BLaER1 treated with 17β-estradiol and CSF1 and Interleukin-3, amounts not matched to agents 10 nM and 100 nM (cell line): ENCODE data around the gene OPTN.

Experiments used
- H3K27ac ChIP-seq, 11 experiments: shearing (Covaris generic); formaldehyde crosslinking; 2 replicates each; pipeline ENCODE4 v1.8.1; 2022
- H3K27me3 ChIP-seq, 11 experiments: shearing (Covaris generic); formaldehyde crosslinking; 2 replicates each; pipeline ENCODE4 v1.8.1; 2022
- H3K36me3 ChIP-seq, 11 experiments: shearing (Covaris generic); formaldehyde crosslinking; 2 replicates each; pipeline ENCODE4 v1.8.1; 2022
- H3K4me1 ChIP-seq, 10 experiments: shearing (Covaris generic); formaldehyde crosslinking; 2 replicates each; pipeline ENCODE4 v1.8.1; 2022
- H3K4me2 ChIP-seq, 11 experiments: shearing (Covaris generic); formaldehyde crosslinking; 2 replicates each; pipeline ENCODE4 v1.8.1; 2022
- H3K4me3 ChIP-seq, 10 experiments: shearing (Covaris generic); formaldehyde crosslinking; 2 replicates each; pipeline ENCODE4 v1.8.1; 2022
- H3K9ac ChIP-seq, 11 experiments: shearing (Covaris generic); formaldehyde crosslinking; 2 replicates each; pipeline ENCODE4 v1.8.1; 2022
- H3K9me3 ChIP-seq, 11 experiments: shearing (Covaris generic); formaldehyde crosslinking; replicated peaks in 1 of 11; 2 replicates each; pipeline ENCODE4 v1.8.1; 2022
- H4K20me1 ChIP-seq, 11 experiments: shearing (Covaris generic); formaldehyde crosslinking; 2 replicates each; pipeline ENCODE4 v1.8.1; 2022
- Cebpa-rat ChIP-seq, 11 experiments: shearing (Covaris generic); IDR thresholded peaks; 2 replicates each; pipeline ENCODE4 v1.8.1; 2022

Gene OPTN

DNA sequence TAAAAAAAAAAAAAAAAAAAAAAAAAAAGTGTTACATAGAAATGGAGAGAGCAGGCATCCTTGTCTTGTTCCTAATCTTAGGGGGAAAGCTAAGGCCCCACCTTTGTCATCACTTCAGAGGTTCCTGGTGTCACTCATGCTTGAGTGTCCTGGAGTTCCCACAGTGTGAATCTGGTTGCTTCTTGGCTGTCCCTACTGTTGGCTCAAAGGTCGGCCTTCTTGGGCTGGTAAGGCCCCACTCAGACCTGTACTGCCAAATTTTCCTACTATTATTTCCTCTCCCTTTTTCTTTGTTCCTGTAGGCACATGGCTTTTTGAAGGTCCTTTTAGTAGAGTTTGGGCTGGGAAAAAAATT is 21.5 kb downstream of the OPTN start:
- Histone ChIP-seq H3K27me3 (peaks cover 0 to 77% (median 0%) of the 10 kb centered on the region in 11 experiments; a peak in 7 of 22 replicates), H3K4me1 (peaks cover 25 to 37% (median 27%) of the 10 kb centered on the region in 10 experiments), H3K4me2 (peak overlapping the region in 1 of 11 experiments; percentile 4; a peak in 1 of 22 replicates), H3K9ac (no peak overlapping the region), H4K20me1 (peaks cover 0 to 95% (median 0%) of the 10 kb centered on the region in 11 experiments; a peak in 6 of 22 replicates), H3K9me3 (peaks cover 0 to 26% (median 0%) of the 10 kb centered on the region in 11 experiments; a peak in 7 of 22 replicates), H3K4me3 (no peak overlapping the region), H3K27ac (no peak overlapping the region), H3K36me3 (peaks cover 13 to 90% (median 36%) of the 10 kb centered on the region in 11 experiments; a peak in 19 of 22 replicates)
- no peak for TF ChIP-seq Cebpa-rat (IDR thresholded peaks at IDR 0.05)

DNA sequence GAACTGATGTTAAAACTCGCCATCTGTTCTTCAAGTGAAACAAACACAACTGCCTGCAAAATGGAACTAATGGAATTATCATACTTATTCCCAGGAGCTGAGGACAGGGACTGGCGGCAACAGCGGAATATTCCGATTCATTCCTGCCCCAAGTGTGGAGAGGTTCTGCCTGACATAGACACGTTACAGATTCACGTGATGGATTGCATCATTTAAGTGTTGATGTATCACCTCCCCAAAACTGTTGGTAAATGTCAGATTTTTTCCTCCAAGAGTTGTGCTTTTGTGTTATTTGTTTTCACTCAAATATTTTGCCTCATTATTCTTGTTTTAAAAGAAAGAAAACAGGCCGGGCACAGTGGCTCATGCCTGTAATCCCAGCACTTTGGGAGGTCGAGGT is 36.7 kb downstream of the OPTN start:
- TF ChIP-seq Cebpa-rat (IDR thresholded peaks at IDR 0.05) = 0 out of 22 replicates have a peak, but pooled peaks of 1 of the 11 experiments have one; percentile 17
- peaks cover 21 to 98% (median 43%) of the 10 kb centered on the region in 11 experiments; a peak in 19 of 22 replicates for H3K36me3 ChIP-seq
- H3K4me3 ChIP-seq = no peak overlapping the region
- no peak overlapping the region for H3K4me2 ChIP-seq
- no peaks in the 10 kb centered on the region for H3K9me3 ChIP-seq
- H4K20me1 ChIP-seq = peaks cover 0 to 12% (median 0%) of the 10 kb centered on the region in 11 experiments; a peak in 3 of 22 replicates
- no peaks in the 10 kb centered on the region for H3K4me1 ChIP-seq
- no peaks in the 10 kb centered on the region for H3K27me3 ChIP-seq
- H3K27ac ChIP-seq = no peak overlapping the region
- H3K9ac ChIP-seq = no peak overlapping the region

DNA sequence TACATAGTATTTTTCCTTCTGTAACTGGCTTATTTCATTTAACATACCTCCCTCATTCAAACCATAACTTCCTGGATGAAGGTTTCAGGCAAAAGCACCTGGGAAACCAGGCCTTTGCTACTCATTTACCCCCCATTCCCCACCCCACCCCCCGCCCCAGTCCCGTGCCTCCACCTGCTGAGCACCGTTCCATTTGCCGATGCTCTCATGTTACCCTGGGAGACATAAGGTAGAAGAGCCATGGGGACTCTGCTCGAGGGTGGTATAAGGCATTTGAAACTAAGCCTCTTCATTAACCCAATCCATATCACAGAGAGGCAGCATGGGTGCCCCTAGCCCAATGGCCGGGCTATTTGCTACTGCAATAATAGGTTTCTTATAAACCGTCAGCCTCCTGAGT is 39.2 kb downstream of the OPTN start:
- Histone ChIP-seq H3K4me2 (no peak overlapping the region), H3K9me3 (no peaks in the 10 kb centered on the region; a peak in 1 of 22 replicates), H3K9ac (no peak overlapping the region), H3K27me3 (no peaks in the 10 kb centered on the region), H3K36me3 (peaks cover 11 to 97% (median 30%) of the 10 kb centered on the region in 11 experiments; a peak in 17 of 22 replicates), H4K20me1 (peaks cover 0 to 12% (median 0%) of the 10 kb centered on the region in 11 experiments; a peak in 3 of 22 replicates), H3K4me1 (no peaks in the 10 kb centered on the region), H3K4me3 (no peak overlapping the region), H3K27ac (no peak overlapping the region)
- TF ChIP-seq Cebpa-rat (IDR thresholded peaks at IDR 0.05) = no peak

DNA sequence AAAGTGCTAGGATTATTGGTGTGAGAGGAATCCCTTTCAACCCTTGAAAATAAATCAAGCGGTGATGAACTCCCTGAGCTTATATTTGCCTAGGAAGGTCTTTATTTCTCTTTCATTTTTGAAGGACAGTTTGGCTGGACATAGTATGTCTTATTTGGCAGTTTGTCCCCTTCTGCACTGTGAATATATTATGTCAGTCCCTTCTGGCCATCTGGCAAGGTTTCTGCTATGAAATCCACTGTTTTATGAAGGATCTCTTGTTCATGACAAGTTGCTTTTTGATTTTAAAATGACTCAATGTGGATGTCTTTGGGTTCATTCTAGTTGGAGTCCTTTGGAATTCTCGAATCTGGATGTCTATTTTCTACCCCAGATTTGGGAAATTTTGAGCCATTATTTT is 39.7 kb downstream of the OPTN start:
- Histone ChIP-seq H3K4me1 (no peaks in the 10 kb centered on the region), H3K27me3 (no peaks in the 10 kb centered on the region), H3K36me3 (peaks cover 11 to 97% (median 25%) of the 10 kb centered on the region in 11 experiments; a peak in 17 of 22 replicates), H3K9ac (no peak overlapping the region), H3K27ac (no peak overlapping the region), H4K20me1 (peaks cover 0 to 12% (median 0%) of the 10 kb centered on the region in 11 experiments; a peak in 3 of 22 replicates), H3K4me3 (no peak overlapping the region), H3K4me2 (no peak overlapping the region), H3K9me3 (peaks cover 0 to under 1% (median 0%) of the 10 kb centered on the region in 11 experiments; a peak in 1 of 22 replicates)
- no peak for TF ChIP-seq Cebpa-rat (IDR thresholded peaks at IDR 0.05)

DNA sequence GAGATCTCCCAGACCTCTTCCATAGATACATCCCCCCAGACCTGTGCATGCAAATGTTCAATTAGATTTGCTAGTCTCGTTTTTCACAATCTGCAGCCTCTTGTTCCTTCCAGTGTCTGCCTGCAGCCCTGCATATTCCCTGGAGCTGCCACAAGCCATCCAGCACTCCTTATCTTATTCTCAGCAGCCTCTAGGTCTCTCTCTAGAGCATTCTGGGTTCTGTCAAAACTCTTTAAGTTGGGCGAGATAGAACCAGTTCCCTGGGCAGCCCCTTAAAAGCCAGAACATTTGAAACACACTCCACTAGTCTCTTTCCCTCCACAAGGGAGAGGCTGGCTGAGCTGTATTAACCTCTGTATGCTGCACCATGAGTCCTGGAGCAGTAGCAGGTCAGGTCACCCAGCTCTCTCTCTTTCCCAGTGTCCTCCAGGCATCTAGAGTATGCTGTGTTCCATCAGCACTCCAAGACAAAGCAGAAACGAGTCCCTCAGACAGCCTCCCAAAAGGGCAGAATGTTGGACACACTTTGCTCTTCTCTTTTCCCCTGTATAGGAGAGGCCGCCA is 40.7 kb downstream of the OPTN start:
- Histone ChIP-seq H3K4me1 (no peaks in the 10 kb centered on the region), H3K27me3 (no peaks in the 10 kb centered on the region), H3K36me3 (peaks cover 9 to 89% (median 16%) of the 10 kb centered on the region in 11 experiments; a peak in 17 of 22 replicates), H3K4me3 (no peak overlapping the region), H4K20me1 (peaks cover 0 to 12% (median 0%) of the 10 kb centered on the region in 11 experiments; a peak in 3 of 22 replicates), H3K27ac (no peak overlapping the region), H3K9me3 (peaks cover 0 to 5% (median 0%) of the 10 kb centered on the region in 11 experiments; a peak in 2 of 22 replicates), H3K4me2 (no peak overlapping the region), H3K9ac (no peak overlapping the region)
- TF ChIP-seq Cebpa-rat (IDR thresholded peaks at IDR 0.05) = no peak

DNA sequence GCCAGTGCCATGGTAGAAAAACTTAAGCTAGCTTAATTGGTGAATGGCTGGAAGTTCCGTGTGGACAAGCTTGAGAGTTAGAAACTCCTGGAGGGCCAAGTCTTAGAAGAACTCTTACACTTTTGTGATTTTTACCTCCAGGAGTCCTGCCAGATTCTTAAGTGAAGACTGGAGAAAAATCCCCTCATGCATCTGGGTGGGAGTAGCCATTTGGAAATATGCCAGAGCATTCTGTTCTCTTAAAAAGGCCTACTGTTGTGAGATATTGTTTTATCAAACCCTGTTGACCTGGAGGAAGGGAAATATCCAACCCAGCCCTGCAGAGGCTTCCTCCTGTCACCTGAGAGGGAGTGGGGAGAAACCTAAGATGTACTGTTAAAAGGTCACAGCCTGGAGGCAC is 43.8 kb downstream of the OPTN start:
- Histone ChIP-seq H3K36me3 (peaks cover 0 to 58% (median 0%) of the 10 kb centered on the region in 11 experiments; a peak in 8 of 22 replicates), H3K4me2 (no peak overlapping the region)

DNA sequence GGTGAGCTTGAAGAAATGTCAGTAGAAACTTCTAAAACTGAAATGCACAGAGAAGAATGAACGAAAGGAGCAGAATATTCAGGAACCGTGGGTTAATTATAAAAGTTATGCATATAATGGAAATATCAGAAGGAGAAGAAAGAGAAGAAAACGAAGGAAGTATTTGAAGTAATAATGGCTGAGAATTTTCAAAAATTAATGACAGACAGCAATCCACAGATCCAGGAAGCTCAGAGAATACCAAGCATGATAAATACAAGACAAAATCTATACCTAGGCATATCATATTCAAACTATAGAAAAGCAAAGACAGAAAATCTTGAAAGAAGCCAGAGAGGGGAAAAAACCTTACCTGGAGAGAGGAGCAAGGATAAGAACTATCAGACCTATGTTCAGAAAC is 44.9 kb downstream of the OPTN start:
- H3K9ac ChIP-seq = no peak overlapping the region

More for the DNA sequence above, 43.8 kb downstream of the OPTN start:
- no peaks in the 10 kb centered on the region for H3K27me3 ChIP-seq
- 0 out of 22 replicates have a peak, but pooled peaks cover 0 to 7% (median 0%) of the 10 kb centered on the region in 11 experiments for H4K20me1 ChIP-seq
- H3K4me1 ChIP-seq = no peaks in the 10 kb centered on the region
- no peak overlapping the region for H3K9ac ChIP-seq
- no peak for TF ChIP-seq Cebpa-rat (IDR thresholded peaks at IDR 0.05)
- peaks cover 0 to 5% (median 0%) of the 10 kb centered on the region in 11 experiments; a peak in 2 of 22 replicates for H3K9me3 ChIP-seq
- H3K4me3 ChIP-seq = no peak overlapping the region
- no peak overlapping the region for H3K27ac ChIP-seq

DNA sequence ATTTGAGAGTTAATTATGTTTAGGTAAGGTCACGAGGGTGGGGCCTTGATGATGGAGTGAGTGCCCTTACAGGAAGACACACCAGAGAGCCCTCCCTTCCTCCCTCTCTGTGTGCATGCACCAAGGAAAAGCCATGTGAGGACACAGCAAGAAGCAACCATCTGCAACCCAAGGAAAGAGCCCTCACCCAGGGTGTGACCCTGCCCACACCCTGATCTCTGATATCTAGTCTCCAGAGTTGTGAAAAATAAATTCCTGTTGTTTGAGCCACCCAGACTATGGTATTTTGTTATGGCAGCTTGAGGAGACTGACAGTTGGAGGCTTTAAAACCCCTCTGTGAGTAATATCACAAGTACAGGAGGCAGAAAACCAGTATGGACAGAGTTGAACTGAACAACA is 46.4 kb downstream of the OPTN start:
- Histone ChIP-seq H3K4me1 (no peaks in the 10 kb centered on the region), H3K4me3 (no peak overlapping the region), H3K27ac (no peak overlapping the region), H3K9ac (no peak overlapping the region), H4K20me1 (no peaks in the 10 kb centered on the region), H3K4me2 (no peak overlapping the region), H3K9me3 (peaks cover 0 to 5% (median 0%) of the 10 kb centered on the region in 11 experiments; a peak in 2 of 22 replicates), H3K27me3 (no peaks in the 10 kb centered on the region), H3K36me3 (peaks cover 0 to 33% (median 0%) of the 10 kb centered on the region in 11 experiments; a peak in 5 of 22 replicates)
- TF ChIP-seq Cebpa-rat (IDR thresholded peaks at IDR 0.05) = no peak

More for the DNA sequence above, 44.9 kb downstream of the OPTN start:
- no peak overlapping the region for H3K27ac ChIP-seq
- H3K27me3 ChIP-seq = no peaks in the 10 kb centered on the region
- H3K4me3 ChIP-seq = no peak overlapping the region
- H3K4me2 ChIP-seq = no peak overlapping the region
- H4K20me1 ChIP-seq = 0 out of 22 replicates have a peak, but pooled peaks cover 0 to under 1% (median 0%) of the 10 kb centered on the region in 11 experiments
- TF ChIP-seq Cebpa-rat (IDR thresholded peaks at IDR 0.05) = no peak
- peaks cover 0 to 5% (median 0%) of the 10 kb centered on the region in 11 experiments; a peak in 2 of 22 replicates for H3K9me3 ChIP-seq
- peaks cover 0 to 49% (median 0%) of the 10 kb centered on the region in 11 experiments; a peak in 8 of 22 replicates for H3K36me3 ChIP-seq
- no peaks in the 10 kb centered on the region for H3K4me1 ChIP-seq

DNA sequence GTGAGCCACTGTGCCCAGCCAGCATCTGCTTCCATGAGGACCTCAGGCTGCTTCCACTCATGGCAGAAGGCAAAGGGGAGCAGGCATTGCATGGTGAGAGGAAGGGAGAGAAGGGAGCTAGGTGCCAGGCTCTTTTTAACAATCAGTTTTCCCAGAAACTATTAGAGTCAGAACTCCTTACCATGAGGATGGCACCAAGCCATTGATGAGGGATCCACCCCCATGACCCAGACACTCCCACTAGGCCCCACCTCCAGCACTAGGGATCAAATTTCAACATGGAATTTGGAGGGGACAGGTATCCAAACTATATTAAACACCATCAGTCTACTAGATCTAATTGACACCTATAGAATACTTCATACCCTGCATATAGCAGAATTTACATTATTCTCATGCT is 47.2 kb downstream of the OPTN start:
- Histone ChIP-seq H3K4me3 (no peak overlapping the region), H3K4me1 (no peaks in the 10 kb centered on the region), H3K9me3 (peaks cover 0 to 5% (median 0%) of the 10 kb centered on the region in 11 experiments; a peak in 2 of 22 replicates), H4K20me1 (no peaks in the 10 kb centered on the region), H3K4me2 (no peak overlapping the region), H3K27ac (no peak overlapping the region), H3K9ac (no peak overlapping the region), H3K27me3 (no peaks in the 10 kb centered on the region), H3K36me3 (peaks cover 0 to 27% (median 0%) of the 10 kb centered on the region in 11 experiments; a peak in 5 of 22 replicates)
- TF ChIP-seq Cebpa-rat (IDR thresholded peaks at IDR 0.05) = no peak
